GM18508 (cell line): ENCODE measurements around the gene DAAM1.

Source experiments
- ATAC-seq: cut with Tn5 transposase; IDR thresholded peaks from one replicate; pipeline ENCODE4 v1.9.1; 2021; ENCODE audit warnings: moderate number of reproducible peaks; ENCODE audit not compliant: insufficient read depth, unreplicated experiment

DAAM1 gene

DNA sequence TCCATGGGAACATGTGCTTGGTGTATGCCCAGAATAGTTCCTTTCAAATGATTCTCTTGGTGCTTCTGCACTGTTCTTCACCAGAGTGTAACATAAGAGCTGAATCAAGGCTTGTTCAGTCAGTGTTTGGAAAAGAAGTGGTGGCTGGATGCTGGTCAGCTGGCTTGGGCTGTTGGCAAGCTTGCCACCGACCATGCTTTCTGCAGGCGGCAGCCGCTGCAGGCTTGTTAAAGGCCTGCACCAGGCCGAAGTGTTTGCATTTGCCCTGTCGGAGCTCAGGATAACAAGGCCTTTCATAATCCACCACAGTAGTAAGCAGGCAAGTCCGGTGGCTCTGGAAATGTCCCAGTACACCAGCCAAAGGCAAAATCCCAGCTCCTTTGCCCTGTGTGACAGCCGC lies 26.9 kb downstream of the DAAM1 start:
- ATAC-seq: no peak

DNA sequence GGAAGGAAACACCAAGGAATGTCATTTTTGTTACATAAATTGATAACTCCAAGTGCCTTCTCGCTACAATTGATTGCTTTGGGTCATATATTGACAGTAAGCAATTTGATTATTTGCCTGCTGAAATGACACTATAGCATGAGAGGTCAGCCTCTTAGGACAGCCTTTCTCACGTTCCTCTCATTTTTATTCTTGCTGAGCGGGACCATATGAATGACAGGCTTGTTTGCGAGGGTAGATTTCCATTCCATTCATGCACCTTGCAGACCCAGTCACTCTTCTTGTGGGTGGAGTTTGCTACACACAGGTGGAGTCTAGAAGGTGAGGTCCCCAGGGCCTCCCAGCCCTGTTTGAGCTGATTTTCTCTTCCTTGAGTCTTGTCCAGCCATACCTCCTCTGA lies 27.3 kb downstream of the DAAM1 start:
- ATAC-seq: no peak

DNA sequence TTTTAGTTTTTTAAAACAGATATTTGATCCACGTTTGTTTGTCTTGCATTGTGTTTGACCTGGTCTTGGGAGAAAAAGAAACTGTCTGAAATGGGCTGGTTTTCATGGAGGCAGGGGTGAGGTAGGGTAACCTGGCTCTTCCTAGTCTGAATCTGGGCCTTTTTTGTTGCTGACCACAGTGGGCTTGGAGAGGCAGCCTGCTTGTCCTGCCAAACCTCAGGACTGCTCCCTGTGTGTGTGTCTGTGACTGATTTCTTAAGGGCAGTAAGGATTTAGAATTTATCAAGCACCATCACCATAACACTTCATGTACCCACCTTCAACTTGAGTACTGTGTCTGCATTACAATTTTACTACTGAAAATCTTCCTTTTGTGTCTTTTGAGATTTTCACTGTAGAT lies 28.5 kb downstream of the DAAM1 start:
- no peak for ATAC-seq

DNA sequence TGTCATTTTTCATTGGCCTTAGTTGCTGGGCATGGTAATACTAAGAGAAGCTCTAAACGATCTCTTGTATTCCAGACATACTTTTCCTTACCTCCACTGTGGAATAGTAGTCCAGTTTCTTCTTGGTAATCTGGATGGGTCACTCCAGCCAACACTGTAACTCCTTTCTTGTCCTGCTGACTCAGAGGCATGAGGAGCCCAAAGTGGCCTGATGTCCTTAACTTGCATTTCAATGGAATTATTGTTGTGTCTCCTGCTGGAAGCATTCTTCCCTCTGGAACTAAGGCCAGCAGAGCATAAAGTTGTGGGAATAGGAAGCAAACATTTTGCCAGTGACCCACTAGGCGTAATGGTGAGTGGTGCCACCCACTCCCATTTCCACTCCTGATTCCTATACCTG lies 33.1 kb downstream of the DAAM1 start:
- no peak for ATAC-seq

DNA sequence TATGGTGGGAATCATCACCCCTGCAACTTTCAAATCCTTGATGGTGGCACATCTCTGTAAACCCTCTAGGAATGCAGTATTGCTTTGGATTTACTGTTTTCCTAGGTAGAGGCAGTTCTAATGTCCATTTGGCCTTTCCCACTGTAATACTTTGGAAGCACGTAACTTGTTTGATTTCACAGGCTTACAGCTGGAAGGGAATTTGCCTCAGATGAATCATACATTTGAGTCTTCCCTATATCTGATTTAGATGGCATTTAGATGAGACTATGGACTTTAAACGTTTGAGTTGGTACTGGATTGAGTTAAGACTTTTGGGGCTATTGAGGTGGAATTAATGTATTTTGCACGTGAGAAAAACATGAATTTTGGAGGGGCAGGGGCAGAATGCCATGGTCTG lies 35.9 kb downstream of the DAAM1 start:
- ATAC-seq: no peak

DNA sequence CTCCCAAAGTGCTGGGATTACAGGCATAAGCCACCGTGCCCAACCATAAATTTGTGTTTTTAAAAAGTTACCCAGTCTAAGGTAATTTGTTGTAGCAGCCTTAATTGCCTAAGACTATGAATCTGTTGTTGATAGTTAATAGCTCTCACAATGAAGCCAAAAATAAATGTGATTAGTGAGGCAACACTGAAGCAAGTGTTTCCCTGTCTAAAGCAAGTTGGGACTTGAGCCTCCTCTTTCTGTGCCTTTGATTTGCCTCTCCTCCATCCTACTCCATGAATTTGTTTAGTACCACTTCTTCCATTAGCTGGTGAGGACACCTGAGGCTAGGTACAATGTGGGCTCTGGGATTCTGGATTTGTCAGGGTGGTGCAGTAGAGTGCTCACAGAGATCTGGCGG lies 36.8 kb downstream of the DAAM1 start:
- no peak for ATAC-seq

DNA sequence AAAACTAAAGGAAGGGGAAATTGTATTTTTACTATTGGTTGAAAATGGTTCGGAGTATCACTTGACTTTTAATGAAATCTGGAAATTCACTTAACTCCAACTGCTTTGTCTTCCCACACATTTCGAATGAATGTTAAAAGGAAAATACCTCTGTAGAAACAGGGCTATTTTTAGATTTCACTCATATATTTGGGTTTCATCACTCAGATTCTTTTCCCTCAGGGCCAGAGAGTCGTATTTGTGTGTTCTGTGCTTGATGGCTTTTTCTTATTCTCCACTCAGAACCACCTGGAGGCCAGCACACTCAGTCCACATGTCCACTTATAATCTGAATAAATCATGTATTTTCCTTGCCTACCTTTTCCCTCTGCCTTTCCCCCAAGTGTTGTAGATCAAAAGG lies 40.0 kb downstream of the DAAM1 start:
- no peak for ATAC-seq

DNA sequence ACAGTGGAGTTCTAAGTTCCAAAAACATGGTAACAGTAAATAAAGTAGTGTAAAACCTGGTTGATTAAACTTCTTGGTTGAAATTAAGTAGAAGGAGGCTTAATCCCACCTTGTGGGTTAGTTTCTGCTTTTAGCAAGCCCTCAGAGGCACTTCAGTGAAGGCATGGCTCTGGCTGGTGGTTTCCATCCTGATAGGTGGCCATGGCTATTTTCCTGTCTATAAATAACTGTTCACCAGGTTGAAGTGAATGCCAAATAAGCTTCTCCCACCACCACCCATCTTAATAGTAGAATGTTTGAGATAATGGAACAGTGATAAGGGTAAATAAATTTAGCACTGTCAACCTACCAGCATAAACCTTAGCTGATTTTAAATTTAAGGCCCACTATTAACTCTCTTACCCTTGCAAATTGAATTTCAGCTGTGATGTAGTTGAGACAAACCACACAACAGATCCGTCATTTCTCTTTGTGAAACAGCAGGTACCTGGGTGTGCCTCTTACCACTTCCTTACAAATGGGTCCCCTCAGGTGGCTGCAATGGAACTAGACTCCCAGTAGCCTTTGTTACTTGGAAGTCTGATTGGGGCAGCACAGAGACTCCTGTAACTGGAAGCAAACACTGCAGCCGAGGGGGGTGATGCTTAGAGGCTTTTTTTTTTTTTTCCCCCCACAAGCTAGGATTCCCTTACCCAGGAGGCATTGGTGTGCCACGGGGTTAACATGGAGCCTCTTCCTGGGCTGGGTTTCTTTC lies 41.4 kb downstream of the DAAM1 start:
- no peak for ATAC-seq

DNA sequence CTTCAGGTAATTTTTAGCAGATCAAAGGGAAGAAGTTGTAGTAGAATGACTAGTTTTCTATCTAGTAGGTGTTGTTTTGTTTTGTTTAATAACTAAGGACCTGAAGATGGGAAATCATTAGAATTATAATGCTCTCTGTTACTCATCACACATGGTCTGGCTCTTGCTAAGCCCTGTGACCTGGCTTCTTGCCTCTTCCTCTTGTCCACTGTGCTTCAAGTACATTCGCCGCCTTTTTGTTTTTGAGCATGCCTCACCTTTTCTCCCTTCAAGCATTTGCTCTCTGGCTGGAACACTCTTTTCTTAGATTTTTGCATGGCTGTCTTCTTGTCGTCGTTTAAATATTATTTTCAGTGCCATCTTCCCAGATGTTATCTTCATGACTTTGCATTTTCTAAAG lies 47.7 kb downstream of the DAAM1 start:
- ATAC-seq: no peak

DNA sequence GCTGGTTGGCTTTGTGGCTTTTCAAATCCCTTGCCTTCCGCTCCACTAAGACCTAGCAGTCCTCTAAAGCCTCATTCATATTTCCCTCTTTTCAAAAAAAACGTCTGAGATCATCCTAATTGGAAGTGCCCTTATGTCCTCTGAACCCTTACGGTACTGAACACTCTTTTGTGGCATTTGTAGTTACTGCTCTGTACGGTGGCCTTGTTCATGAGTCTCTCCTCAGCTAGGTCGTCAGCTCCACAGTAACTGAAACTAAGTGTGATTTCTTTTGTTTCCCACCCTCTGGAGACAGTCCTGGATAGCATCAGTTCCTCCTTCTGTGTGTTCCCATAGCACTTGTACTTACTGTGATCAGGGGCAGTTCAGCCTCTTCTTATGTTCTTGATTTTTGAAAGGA lies 49.7 kb downstream of the DAAM1 start:
- ATAC-seq: no peak

DNA sequence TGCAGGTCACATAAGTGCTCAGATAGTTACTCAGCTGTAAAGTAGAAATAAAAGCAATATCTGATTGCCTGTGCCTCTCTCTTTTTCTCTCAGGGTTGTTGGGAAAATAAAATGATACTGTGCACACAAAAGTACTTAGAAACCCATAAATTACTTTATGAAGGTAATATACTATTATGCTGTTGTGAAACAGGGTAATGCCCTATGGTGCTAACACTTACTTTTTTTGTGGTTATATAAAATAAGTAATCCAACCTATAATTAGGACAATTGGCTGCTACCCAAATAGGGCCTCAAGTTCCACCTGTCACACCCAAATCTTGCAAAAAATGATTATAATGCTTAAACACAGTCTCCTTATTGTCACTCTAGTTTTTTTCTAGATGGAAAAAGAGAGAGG lies 50.6 kb downstream of the DAAM1 start:
- ATAC-seq: no peak

DNA sequence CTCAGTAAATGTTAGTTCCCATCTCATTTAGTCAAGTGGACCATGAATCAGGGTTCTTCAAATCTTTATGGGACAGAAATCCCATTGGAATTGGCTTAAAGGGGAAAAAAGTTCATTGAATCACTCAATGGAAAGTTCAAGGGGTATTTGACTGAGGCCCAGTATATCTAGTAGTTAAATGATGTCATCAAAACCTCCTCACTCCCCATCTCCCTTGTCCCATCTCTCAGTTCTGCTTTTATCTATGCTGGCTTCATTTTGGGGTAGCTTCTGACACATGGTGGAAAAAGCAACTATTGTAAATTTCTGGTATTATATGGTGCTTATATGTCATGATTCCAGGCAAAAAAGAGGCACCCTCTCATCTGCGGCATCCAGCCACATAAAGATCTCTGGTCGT lies 51.9 kb downstream of the DAAM1 start:
- ATAC-seq: peak; percentile 79

DNA sequence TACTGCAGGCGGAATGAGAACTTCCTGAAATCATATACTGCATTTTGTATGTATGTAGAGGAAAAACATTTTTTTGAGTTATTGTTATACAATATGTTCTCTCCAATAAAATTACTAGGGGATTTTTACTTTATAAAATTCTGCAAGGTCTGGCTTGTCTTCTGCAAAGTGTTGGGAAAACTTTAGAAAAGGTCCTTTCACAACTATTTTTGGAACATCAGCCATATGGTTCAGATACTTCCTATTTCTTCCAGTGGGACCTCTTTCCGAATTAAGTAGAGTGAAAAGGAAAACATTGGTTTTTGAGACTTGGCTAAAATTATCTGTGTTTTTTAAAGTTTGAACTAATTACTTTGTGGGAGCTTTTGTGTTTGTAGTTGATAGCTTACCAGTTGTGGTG lies 52.7 kb downstream of the DAAM1 start:
- no peak for ATAC-seq

DNA sequence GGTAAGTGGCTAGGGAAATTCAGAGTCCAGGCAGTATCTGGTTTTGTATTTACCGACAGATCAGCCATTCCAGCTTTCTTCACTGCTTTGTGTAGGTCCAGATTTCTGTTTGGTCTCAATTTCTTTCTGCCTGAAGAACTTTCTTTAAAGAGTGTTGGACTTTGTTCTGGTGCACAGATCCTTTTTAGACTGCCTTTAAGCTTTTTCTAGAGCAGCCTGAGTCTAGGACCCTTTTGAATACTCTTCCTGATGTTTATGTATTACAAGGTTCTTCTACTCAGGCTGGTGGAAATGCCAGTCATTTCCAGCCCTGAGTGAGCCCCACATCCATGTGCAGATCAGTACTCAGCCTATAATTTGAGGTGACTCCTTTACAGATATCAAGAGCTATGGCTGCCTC lies 54.7 kb downstream of the DAAM1 start:
- no peak for ATAC-seq

DNA sequence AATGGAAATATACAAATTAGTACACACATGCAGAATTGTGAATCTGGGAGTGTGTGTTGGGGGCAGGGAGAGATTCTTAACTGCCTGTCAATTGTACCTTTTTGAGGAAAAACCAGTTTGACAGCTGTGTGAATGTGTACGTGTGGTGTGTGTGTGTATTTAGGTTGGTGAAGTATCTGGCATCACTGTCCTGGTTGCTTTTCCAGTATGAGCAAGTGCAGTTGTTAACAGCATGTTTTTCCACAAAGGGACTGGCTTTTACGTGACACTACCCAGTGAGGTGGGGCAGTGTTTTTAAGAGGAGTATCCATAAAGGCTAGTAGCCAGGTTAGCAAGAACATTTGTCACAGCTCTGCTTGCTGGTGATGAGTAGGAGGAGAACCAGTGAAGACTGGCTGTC lies 56.1 kb downstream of the DAAM1 start:
- no peak for ATAC-seq

DNA sequence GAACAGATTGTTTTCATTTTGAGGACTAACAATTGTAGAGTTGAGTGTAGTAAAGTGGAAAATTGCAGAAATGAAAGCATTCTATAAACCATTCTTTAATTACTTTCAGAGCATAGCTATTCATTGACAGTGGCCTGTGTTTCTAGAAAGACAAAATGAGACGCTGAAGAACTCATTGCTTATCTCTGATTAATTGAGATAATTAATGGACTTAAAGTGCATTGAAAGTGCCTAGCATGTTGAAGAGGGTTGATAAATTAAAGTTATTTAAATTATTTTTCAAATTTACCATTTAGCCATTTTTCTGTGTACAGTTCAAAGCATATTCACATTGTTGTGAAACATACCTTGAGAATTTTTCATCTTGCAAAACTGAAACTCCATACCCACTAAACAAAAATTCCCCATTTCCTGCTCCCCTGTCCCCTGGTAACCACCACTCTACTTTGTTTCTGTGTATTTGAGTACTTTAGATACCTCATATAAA lies 57.4 kb downstream of the DAAM1 start:
- ATAC-seq: peak; percentile 73

DNA sequence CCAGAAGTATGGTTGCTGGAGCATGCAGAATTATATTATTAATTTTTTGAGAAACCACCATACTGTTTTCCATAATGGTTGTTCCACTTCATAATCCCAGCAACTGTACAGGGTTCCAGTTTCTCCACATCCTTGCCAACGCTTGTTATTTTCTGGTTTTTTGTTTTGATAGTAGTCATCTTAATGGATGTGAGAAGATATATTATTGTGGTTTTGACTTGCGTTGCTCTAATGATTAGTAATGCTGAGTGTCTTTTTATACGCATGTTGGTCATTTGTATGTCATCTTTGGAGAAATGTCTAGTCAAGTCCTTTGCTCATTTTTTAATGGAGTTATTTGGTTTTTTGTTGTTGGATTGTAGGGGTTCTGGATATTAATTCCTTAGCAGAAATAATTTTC lies 58.1 kb downstream of the DAAM1 start:
- ATAC-seq: no peak

DNA sequence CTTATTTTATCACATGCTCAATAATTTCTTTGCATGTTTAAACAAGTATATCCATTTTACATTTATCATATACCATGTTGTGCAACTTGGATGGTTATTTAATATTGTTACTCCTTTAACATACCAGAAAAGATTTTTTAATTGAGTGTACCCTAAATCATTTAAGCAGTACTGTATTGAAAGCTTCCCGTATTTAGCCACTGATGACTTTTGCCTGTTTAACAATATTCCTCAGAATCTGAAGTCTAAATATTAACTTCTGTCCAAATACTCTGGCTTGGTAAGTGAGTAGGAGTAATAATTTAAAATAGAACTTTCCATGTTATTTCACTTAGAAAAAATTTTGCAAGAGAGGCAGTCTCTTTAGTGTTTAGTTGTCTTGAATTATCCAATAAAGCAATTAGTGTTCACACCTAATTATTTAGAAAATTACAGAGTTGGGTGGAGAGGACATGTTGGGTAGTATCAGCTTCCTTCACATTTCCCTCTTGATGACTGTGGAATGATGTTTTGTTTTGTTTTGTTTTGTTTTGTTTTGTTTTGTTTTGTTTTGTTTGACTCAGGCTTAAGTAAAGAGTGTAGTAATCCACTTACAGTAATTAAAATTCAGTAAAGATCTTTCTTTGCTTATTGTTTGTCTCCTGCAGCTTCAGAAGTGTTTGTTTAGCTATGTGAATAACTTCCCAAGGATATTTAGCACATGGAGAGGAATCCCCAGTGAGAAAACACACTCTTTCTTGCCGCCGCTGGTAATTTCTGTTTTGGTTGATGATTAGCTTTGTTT lies 59.5 kb downstream of the DAAM1 start:
- no peak for ATAC-seq

DNA sequence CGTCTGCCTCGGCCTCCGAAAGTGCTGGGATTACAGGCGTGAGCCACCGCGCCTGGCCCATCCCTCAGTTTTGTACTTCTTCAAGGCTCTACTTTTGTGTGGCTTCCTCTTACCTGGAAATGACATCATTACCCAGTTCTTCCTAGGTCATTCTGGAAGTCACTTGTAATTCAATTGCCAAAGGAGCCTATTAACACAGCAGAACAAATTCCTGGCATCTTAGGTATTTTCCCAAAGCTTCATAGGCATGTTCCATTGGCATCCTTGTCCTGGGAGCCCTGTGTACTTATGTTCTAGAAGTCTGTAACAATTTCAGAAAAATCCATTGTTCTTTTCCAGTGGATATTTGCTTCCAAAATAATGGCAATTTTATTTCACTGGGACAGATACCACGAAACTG lies 60.6 kb downstream of the DAAM1 start:
- ATAC-seq: no peak

DNA sequence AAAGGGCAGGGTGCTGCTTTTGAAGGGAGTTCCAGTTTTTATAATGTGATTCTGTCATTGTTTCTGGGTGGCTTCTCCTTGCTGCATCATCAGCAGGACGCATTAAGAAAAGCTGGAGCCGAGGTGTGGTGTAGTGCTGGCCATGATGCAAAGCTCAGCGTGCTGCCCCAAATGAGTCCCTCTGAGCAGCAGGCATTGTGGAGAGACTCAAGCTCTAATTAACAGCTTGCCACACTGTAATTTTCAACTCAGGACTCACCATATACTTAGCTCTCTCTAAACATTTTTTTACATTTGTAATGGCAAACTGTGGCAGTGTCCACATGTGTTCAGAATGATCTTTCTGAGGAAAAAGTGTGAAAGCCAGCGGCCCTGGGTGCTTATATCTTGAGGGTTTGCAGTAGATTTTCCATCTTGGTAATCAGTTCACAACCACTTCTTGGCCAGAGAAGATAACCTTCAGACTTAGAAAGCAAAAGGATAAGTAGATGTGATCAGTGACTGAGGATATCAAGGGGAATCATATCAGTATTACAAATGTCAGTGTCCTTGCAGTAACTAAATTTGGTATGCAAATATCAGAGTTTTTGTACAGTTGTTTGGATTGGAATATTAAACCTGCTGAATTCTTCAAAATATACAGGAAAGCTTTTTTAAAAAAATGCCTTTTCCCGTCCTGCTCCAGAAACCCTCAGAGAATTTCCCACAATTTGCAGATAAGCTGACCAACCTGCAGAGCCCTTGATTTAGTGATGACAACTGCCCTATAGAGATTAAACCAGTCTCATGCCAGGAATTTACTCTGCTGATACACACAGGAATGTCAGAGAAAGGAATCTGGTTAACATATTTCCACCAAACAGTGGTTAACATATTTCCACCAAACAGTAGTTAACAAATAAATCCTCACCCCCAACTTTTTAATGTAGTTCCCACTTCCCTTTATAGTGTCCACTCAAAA lies 63.6 kb downstream of the DAAM1 start:
- no peak for ATAC-seq
